ENCODE results near the gene PLPP4. TPM values are rescaled to one million over a fixed set of nuclear protein-coding genes. Genes with fewer than 3 reads are reported as not detected.

PLPP4 gene
- total and polyA plus RNA-seq, 9 donors: 0.15 to 0.72 (median 0.31) TPM; not detected in 3

DNA sequence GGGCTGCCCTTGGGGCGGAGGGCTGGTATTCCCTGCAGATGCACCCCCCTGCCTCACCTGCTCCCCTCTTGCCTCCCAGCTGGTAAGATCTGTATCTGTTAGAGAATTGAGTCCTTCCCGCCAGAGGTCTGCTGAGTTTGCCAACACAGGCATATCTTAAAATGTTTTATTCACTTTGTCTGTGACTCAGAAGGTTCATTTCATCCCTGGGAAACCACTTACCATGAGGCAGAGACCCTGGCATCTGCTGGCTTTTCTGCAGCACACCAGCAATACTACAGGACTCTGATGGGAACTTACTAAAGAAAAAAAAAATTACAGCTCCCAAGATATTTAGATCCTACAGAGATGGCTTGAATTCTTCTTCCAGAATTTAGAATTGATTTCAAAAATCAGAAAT, 131.3 kb downstream of the PLPP4 start:
- Histone ChIP-seq H3K27ac (no peak overlapping the region), H3K4me1 (ENCODE audit: insufficient read depth) (no peaks in the 10 kb centered on the region), H3K27me3 (no peaks in the 10 kb centered on the region), H3K36me3 (no peaks in the 10 kb centered on the region), H3K4me3 (no peak overlapping the region), H3K9me3 (no peaks in the 10 kb centered on the region)
- no peak for TF ChIP-seq EP300 (IDR thresholded peaks at IDR 0.05)
- TF ChIP-seq, protein P1, sequence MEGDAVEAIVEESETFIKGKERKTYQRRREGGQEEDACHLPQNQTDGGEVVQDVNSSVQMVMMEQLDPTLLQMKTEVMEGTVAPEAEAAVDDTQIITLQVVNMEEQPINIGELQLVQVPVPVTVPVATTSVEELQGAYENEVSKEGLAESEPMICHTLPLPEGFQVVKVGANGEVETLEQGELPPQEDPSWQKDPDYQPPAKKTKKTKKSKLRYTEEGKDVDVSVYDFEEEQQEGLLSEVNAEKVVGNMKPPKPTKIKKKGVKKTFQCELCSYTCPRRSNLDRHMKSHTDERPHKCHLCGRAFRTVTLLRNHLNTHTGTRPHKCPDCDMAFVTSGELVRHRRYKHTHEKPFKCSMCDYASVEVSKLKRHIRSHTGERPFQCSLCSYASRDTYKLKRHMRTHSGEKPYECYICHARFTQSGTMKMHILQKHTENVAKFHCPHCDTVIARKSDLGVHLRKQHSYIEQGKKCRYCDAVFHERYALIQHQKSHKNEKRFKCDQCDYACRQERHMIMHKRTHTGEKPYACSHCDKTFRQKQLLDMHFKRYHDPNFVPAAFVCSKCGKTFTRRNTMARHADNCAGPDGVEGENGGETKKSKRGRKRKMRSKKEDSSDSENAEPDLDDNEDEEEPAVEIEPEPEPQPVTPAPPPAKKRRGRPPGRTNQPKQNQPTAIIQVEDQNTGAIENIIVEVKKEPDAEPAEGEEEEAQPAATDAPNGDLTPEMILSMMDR (IDR thresholded peaks at IDR 0.05): no peak
- TF ChIP-seq POLR2A (IDR thresholded peaks at IDR 0.05): no peak
- WGBS, 3 donors: 70 to 86% (median 74%) methylated on average over 2 of the region's 2 CpGs
- intact Hi-C loops (cut with DNase I): no loop called here
- DNase-seq: no peak

GRCh38 chr10:120593693-120594092, 136.7 kb downstream of the PLPP4 start:
- WGBS, 3 donors: 84 to 87% (median 85%) methylated on average over 2 of the region's 2 CpGs
- DNase-seq: no peak
- Histone ChIP-seq H3K27ac (no peak overlapping the region), H3K4me3 (no peak overlapping the region), H3K36me3 (no peaks in the 10 kb centered on the region), H3K9me3 (no peaks in the 10 kb centered on the region), H3K27me3 (no peaks in the 10 kb centered on the region), H3K4me1 (ENCODE audit: insufficient read depth) (no peaks in the 10 kb centered on the region)
- TF ChIP-seq EP300 (IDR thresholded peaks at IDR 0.05) (no peak), POLR2A (IDR thresholded peaks at IDR 0.05) (no peak)
- TF ChIP-seq, protein P1 (IDR thresholded peaks at IDR 0.05): no peak
- intact Hi-C loops (cut with DNase I): no loop called here

GRCh38 chr10:120597902-120598301, 140.9 kb downstream of the PLPP4 start:
- Histone ChIP-seq H3K36me3 (no peaks in the 10 kb centered on the region), H3K9me3 (peaks cover 0 to 4% of the 10 kb centered on the region in 2 donors), H3K27me3 (no peaks in the 10 kb centered on the region), H3K27ac (no peak overlapping the region), H3K4me3 (no peak overlapping the region), H3K4me1 (ENCODE audit: insufficient read depth) (no peaks in the 10 kb centered on the region)
- TF ChIP-seq, protein P1 (IDR thresholded peaks at IDR 0.05): no peak
- no peak for TF ChIP-seq POLR2A (IDR thresholded peaks at IDR 0.05)
- no peak for TF ChIP-seq EP300 (IDR thresholded peaks at IDR 0.05)
- intact Hi-C loops (cut with DNase I): no loop called here
- no peak for DNase-seq
- 71 to 88% (median 81%) methylated on average over 3 of the region's 3 CpGs for WGBS, 3 donors

DNA sequence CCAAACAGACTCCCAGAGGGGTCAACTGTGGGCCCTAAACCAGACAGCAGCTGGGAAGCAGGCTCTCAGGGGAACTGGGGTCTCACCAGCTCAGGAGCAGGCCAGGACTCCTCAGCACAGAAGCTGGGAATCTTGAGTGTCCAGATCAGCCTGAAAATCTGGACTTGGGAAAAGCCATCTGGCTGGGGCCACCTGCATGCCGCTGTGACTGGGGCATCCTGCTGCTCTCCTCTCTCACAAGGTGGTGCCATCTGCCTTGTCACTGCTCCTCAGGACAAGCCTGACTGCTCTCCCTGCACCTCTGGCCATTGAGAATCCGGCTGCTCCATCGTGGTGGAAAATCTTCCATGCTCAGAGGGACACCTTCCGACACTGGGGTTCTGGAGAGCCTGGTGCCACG, 141.4 kb downstream of the PLPP4 start:
- DNase-seq: no peak
- WGBS, 3 donors: 56 to 59% (median 58%) methylated on average over 5 of the region's 5 CpGs

More for the DNA sequence above, 141.4 kb downstream of the PLPP4 start:
- Histone ChIP-seq H3K27me3 (no peaks in the 10 kb centered on the region), H3K4me3 (no peak overlapping the region), H3K27ac (no peak overlapping the region), H3K4me1 (ENCODE audit: insufficient read depth) (no peaks in the 10 kb centered on the region), H3K36me3 (no peaks in the 10 kb centered on the region), H3K9me3 (peaks cover 0 to 4% of the 10 kb centered on the region in 2 donors)
- TF ChIP-seq, protein P1 (IDR thresholded peaks at IDR 0.05): no peak
- TF ChIP-seq EP300 (IDR thresholded peaks at IDR 0.05) (no peak), POLR2A (IDR thresholded peaks at IDR 0.05) (no peak)
- intact Hi-C loops (cut with DNase I): no loop called here

Data from ovary (tissue), 9 donors.